Measurements from ENCODE around the gene PIK3R5. TPM values are rescaled to one million over a fixed set of nuclear protein-coding genes. Genes with fewer than 3 reads are reported as not detected.

The PIK3R5 gene
- total and polyA plus RNA-seq, 2 donors (not counting 1 experiment from before 2014, with no cell fraction given), result 63.1 to 70.0 TPM

DNA sequence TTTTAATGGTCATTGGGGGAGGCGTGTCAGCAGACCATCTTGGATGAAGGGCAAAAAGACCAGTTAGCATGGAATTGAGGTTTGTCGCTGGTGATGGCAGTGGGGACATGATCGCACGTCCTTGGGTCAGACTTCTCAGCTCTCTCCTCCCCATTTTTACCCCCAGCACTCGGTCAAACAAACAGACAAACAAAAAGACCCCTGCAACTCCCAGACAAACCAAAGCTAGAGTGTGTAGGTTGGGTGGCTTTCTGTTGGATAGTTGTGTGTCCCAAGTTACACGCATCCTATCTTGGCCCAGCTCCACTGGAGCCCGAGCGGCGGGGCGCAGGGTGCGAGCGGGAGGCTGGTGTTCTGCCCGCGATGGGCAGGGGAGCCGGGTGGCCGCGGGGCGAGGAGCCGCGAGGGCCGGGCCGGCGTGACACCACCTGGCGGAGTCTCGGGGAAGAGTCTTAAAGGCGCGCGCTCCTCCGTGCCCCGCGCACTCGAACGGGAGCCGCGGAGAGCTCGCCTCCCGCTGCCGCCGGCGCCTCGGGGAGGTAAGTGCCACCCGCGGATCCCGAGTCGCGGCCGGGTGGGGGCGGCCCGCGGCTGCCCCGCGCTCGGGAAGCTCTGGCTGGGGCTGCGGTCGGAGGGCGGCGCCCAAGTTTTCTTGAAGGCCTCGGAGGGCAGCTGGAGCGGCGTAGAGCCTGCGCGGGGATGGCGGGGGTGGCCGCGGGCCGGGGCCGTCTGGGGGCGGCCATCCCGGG is 37.3 kb upstream of the PIK3R5 start:
- ChIA-PET CTCF (interaction anchor here (1.2 to 2.7 kb wide), 5 partner anchors 16 to 256 kb away, joined by 3 to 13 read pairs (median 4); partner anchors contain the start of gene PIK3R5), POLR2A (interaction anchor here (1.3 kb wide), 1 partner anchor 18 kb away, joined by 3 read pairs; no protein-coding TSS in a partner anchor)
- H3K27ac Mint-ChIP-seq, result no peak overlapping the region
- H3K4me1 ChIP-seq (ENCODE audit: control insufficient read depth in 2 of 2, insufficient read depth in 2 of 2, low read length in 2 of 2), result peaks cover 32 to 34% of the 10 kb centered on the region in 2 donors
- no peaks in the 10 kb centered on the region for H3K79me2 ChIP-seq (ENCODE audit: control insufficient read depth, insufficient read depth, low read length)
- peak overlapping the region; percentile 93 for H3K4me2 ChIP-seq (replicated peaks; ENCODE audit: low read depth, low read length, poor library complexity, severe bottlenecking)
- TF ChIP-seq EZH2 (IDR thresholded peaks at IDR 0.05; ENCODE audit: borderline replicate concordance, insufficient read depth, low read depth, low read length, poor library complexity, severe bottlenecking), result peak; percentile 82
- TF ChIP-seq, protein P1, sequence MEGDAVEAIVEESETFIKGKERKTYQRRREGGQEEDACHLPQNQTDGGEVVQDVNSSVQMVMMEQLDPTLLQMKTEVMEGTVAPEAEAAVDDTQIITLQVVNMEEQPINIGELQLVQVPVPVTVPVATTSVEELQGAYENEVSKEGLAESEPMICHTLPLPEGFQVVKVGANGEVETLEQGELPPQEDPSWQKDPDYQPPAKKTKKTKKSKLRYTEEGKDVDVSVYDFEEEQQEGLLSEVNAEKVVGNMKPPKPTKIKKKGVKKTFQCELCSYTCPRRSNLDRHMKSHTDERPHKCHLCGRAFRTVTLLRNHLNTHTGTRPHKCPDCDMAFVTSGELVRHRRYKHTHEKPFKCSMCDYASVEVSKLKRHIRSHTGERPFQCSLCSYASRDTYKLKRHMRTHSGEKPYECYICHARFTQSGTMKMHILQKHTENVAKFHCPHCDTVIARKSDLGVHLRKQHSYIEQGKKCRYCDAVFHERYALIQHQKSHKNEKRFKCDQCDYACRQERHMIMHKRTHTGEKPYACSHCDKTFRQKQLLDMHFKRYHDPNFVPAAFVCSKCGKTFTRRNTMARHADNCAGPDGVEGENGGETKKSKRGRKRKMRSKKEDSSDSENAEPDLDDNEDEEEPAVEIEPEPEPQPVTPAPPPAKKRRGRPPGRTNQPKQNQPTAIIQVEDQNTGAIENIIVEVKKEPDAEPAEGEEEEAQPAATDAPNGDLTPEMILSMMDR (IDR thresholded peaks at IDR 0.05), result no peak
- peak overlapping the region in 3 of 5 experiments; percentile 12 to 47 (median 30) for H3K4me3 ChIP-seq (ENCODE audit: control extremely low read depth in 1 of 5, extremely low read depth in 1 of 5, insufficient read depth in 1 of 5, low read depth in 2 of 5, low read length in 4 of 5)
- H3K27ac ChIP-seq (ENCODE audit: low read length in 2 of 2), result no peak overlapping the region
- H3K27me3 ChIP-seq (replicated peaks in 1 of 4; ENCODE audit: control extremely low read depth in 1 of 4, control insufficient read depth in 3 of 4, insufficient read depth in 4 of 4, low read length in 3 of 4), result peaks cover 0 to 48% (median 26%) of the 10 kb centered on the region in 4 experiments
- H3K9me3 ChIP-seq (ENCODE audit: control extremely low read depth in 1 of 3, control insufficient read depth in 2 of 3, insufficient read depth in 1 of 3, low read length in 2 of 3), result peaks cover 0 to 26% (median 0%) of the 10 kb centered on the region in 3 donors
- intact Hi-C loops (cut with micrococcal nuclease), result loop anchor here (2.0 kb wide), 1 partner anchor 18 kb away; the partner anchor contains the start of gene NTN1
- peaks cover 46% of the 10 kb centered on the region for H3K27me3 Mint-ChIP-seq
- no peaks in the 10 kb centered on the region for H3K9me3 Mint-ChIP-seq (ENCODE audit: insufficient read depth)
- peak; percentile 72 for DNase-seq
- ATAC-seq (ENCODE audit: low read depth), result peak; percentile 70
- peak overlapping the region; percentile 68 for H2AFZ ChIP-seq (ENCODE audit: insufficient read depth, low read depth, low read length, poor library complexity, severe bottlenecking)
- no peaks in the 10 kb centered on the region for H4K20me1 ChIP-seq (ENCODE audit: control insufficient read depth, insufficient read depth, low read length, poor library complexity, severe bottlenecking)
- peaks cover 33% of the 10 kb centered on the region for H3K4me1 Mint-ChIP-seq
- H3K4me3 Mint-ChIP-seq, result peak overlapping the region; percentile 79
- 2% methylated on average over 64 of the region's 69 CpGs for WGBS (ENCODE audit: insufficient coverage)
- peak overlapping the region; percentile 53 for H3K9ac ChIP-seq (ENCODE audit: low read length)
- no peaks in the 10 kb centered on the region for H3K36me3 ChIP-seq (replicated peaks in 1 of 2; ENCODE audit: control extremely low read depth in 1 of 2, control insufficient read depth in 1 of 2, extremely low read depth in 1 of 2, insufficient read depth in 2 of 2, low read length in 1 of 2)

DNA sequence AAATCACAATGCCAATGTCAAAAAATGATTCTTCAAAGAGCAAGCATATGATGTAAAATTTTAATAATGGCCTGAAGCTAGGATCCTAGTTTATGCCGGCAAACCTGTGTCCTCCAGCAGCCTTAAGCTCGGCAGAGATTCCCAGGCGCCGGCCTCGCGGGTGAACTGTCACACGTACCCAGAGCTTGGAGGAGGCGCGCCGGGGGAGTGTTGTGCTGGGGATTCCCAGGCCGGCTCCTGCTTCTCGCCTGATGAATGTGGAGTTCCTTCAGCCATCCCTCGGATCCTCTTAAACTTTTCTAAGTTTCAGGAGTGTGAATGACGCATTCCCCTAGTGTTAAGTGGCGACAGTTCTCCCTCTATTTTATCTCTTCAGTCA is 36.7 kb upstream of the PIK3R5 start:
- Histone ChIP-seq H3K36me3 (replicated peaks in 1 of 2; ENCODE audit: control extremely low read depth in 1 of 2, control insufficient read depth in 1 of 2, extremely low read depth in 1 of 2, insufficient read depth in 2 of 2, low read length in 1 of 2) (no peaks in the 10 kb centered on the region), H3K4me3 (ENCODE audit: control extremely low read depth in 1 of 5, extremely low read depth in 1 of 5, insufficient read depth in 1 of 5, low read depth in 2 of 5, low read length in 4 of 5) (no peak overlapping the region), H3K4me1 (ENCODE audit: control insufficient read depth in 2 of 2, insufficient read depth in 2 of 2, low read length in 2 of 2) (peaks cover 32 to 34% of the 10 kb centered on the region in 2 donors), H3K4me2 (replicated peaks; ENCODE audit: low read depth, low read length, poor library complexity, severe bottlenecking) (peak overlapping the region; percentile 93), H3K27me3 (replicated peaks in 1 of 4; ENCODE audit: control extremely low read depth in 1 of 4, control insufficient read depth in 3 of 4, insufficient read depth in 4 of 4, low read length in 3 of 4) (peaks cover 0 to 46% (median 22%) of the 10 kb centered on the region in 4 experiments), H2AFZ (ENCODE audit: insufficient read depth, low read depth, low read length, poor library complexity, severe bottlenecking) (no peak overlapping the region), H3K79me2 (ENCODE audit: control insufficient read depth, insufficient read depth, low read length) (no peaks in the 10 kb centered on the region), H3K9me3 (ENCODE audit: control extremely low read depth in 1 of 3, control insufficient read depth in 2 of 3, insufficient read depth in 1 of 3, low read length in 2 of 3) (peaks cover 0 to 26% (median 0%) of the 10 kb centered on the region in 3 donors), H4K20me1 (ENCODE audit: control insufficient read depth, insufficient read depth, low read length, poor library complexity, severe bottlenecking) (no peaks in the 10 kb centered on the region), H3K27ac (ENCODE audit: low read length in 2 of 2) (no peak overlapping the region), H3K9ac (ENCODE audit: low read length) (peak overlapping the region; percentile 53)
- 10% methylated on average over 12 of the region's 15 CpGs for WGBS (ENCODE audit: insufficient coverage)
- Mint-ChIP-seq H3K27me3 (peaks cover 40% of the 10 kb centered on the region), H3K9me3 (ENCODE audit: insufficient read depth) (no peaks in the 10 kb centered on the region), H3K27ac (no peak overlapping the region), H3K4me1 (peaks cover 33% of the 10 kb centered on the region), H3K4me3 (peak overlapping the region; percentile 79)
- TF ChIP-seq, protein P1 (IDR thresholded peaks at IDR 0.05), result no peak
- no peak for TF ChIP-seq EZH2 (IDR thresholded peaks at IDR 0.05; ENCODE audit: borderline replicate concordance, insufficient read depth, low read depth, low read length, poor library complexity, severe bottlenecking)
- intact Hi-C loops (cut with micrococcal nuclease), result loop anchor here (2.0 kb wide), 1 partner anchor 19 kb away; the partner anchor contains the start of gene NTN1
- CTCF ChIA-PET, result interaction anchor here (1.2 to 2.7 kb wide), 5 partner anchors 17 to 256 kb away, joined by 3 to 13 read pairs (median 4); partner anchors contain the start of gene PIK3R5
- ATAC-seq (ENCODE audit: low read depth), result no peak
- no peak for DNase-seq
- POLR2A ChIA-PET, result interaction anchor here (1.3 kb wide), 1 partner anchor 18 kb away, joined by 3 read pairs; no protein-coding TSS in a partner anchor

All from B cell (primary cell).